ENCODE results near the gene TDRD10.

Gene TDRD10

GRCh38 chr1:154581766-154582165, 79.7 kb downstream of the TDRD10 start:
- TF ChIP-seq EZH2phosphoT487 (IDR thresholded peaks at IDR 0.05; ENCODE audit: low read depth): no peak
- TF ChIP-seq CTCF (IDR thresholded peaks at IDR 0.05; ENCODE audit: low read depth, low read length): no peak
- peaks cover 5% of the 10 kb centered on the region; the same call in 1 of the 2 replicates for H3K79me2 ChIP-seq (ENCODE audit: low read length)
- no peak overlapping the region for H3K4me2 ChIP-seq (ENCODE audit: low read length)
- peaks cover 15% of the 10 kb centered on the region; the same call in 1 of the 2 replicates for H4K20me1 ChIP-seq (ENCODE audit: insufficient read depth, low read length)
- H3K4me3 ChIP-seq (ENCODE audit: low read length): no peak overlapping the region
- H3K36me3 ChIP-seq (replicated peaks; ENCODE audit: low read depth, low read length): peaks cover 90% of the 10 kb centered on the region
- H2AFZ ChIP-seq (ENCODE audit: low read depth, low read length): no peak overlapping the region
- no peaks in the 10 kb centered on the region for H3K9me3 ChIP-seq (ENCODE audit: insufficient read depth, low read length)
- no peak overlapping the region for H3K9ac ChIP-seq (ENCODE audit: low read length)
- H3K4me1 ChIP-seq (ENCODE audit: low read length): peaks cover 34% of the 10 kb centered on the region
- H3K27me3 ChIP-seq (ENCODE audit: low read depth, low read length): no peaks in the 10 kb centered on the region
- no peak overlapping the region for H3K27ac ChIP-seq (ENCODE audit: low read length)

GRCh38 chr1:154582885-154583284, 80.9 kb downstream of the TDRD10 start:
- H3K27me3 ChIP-seq (ENCODE audit: low read depth, low read length): no peaks in the 10 kb centered on the region
- H3K4me3 ChIP-seq (ENCODE audit: low read length): no peak overlapping the region
- peaks cover 34% of the 10 kb centered on the region for H3K4me1 ChIP-seq (ENCODE audit: low read length)
- H3K27ac ChIP-seq (ENCODE audit: low read length): no peak overlapping the region
- H3K9ac ChIP-seq (ENCODE audit: low read length): no peak overlapping the region
- peaks cover 5% of the 10 kb centered on the region; the same call in 1 of the 2 replicates for H3K79me2 ChIP-seq (ENCODE audit: low read length)
- H4K20me1 ChIP-seq (ENCODE audit: insufficient read depth, low read length): peaks cover 15% of the 10 kb centered on the region; the same call in 1 of the 2 replicates
- H2AFZ ChIP-seq (ENCODE audit: low read depth, low read length): no peak overlapping the region
- TF ChIP-seq CTCF (IDR thresholded peaks at IDR 0.05; ENCODE audit: low read depth, low read length) (no peak), EZH2phosphoT487 (IDR thresholded peaks at IDR 0.05; ENCODE audit: low read depth) (no peak)
- no peaks in the 10 kb centered on the region for H3K9me3 ChIP-seq (ENCODE audit: insufficient read depth, low read length)
- H3K36me3 ChIP-seq (replicated peaks; ENCODE audit: low read depth, low read length): peaks cover 93% of the 10 kb centered on the region
- H3K4me2 ChIP-seq (ENCODE audit: low read length): no peak overlapping the region

GRCh38 chr1:154583773-154584172, 81.8 kb downstream of the TDRD10 start:
- H3K4me1 ChIP-seq (ENCODE audit: low read length): peaks cover 34% of the 10 kb centered on the region
- H3K4me3 ChIP-seq (ENCODE audit: low read length): no peak overlapping the region
- H3K9ac ChIP-seq (ENCODE audit: low read length): peak overlapping the region; percentile 21; the same call in 1 of the 2 replicates
- no peaks in the 10 kb centered on the region for H3K27me3 ChIP-seq (ENCODE audit: low read depth, low read length)
- TF ChIP-seq EZH2phosphoT487 (IDR thresholded peaks at IDR 0.05; ENCODE audit: low read depth) (no peak), CTCF (IDR thresholded peaks at IDR 0.05; ENCODE audit: low read depth, low read length) (no peak)
- peaks cover 15% of the 10 kb centered on the region; the same call in 1 of the 2 replicates for H4K20me1 ChIP-seq (ENCODE audit: insufficient read depth, low read length)
- H3K36me3 ChIP-seq (replicated peaks; ENCODE audit: low read depth, low read length): peaks cover 93% of the 10 kb centered on the region
- H3K27ac ChIP-seq (ENCODE audit: low read length): peak overlapping the region; percentile 84
- no peak overlapping the region for H2AFZ ChIP-seq (ENCODE audit: low read depth, low read length)
- H3K4me2 ChIP-seq (ENCODE audit: low read length): peak overlapping the region; percentile 72
- no peaks in the 10 kb centered on the region for H3K9me3 ChIP-seq (ENCODE audit: insufficient read depth, low read length)
- H3K79me2 ChIP-seq (ENCODE audit: low read length): peaks cover 5% of the 10 kb centered on the region; the same call in 1 of the 2 replicates

- Histone ChIP-seq H4K20me1 (ENCODE audit: insufficient read depth, low read length) (peaks cover 15% of the 10 kb centered on the region; the same call in 1 of the 2 replicates), H3K27me3 (ENCODE audit: low read depth, low read length) (no peaks in the 10 kb centered on the region), H3K36me3 (replicated peaks; ENCODE audit: low read depth, low read length) (peaks cover 93% of the 10 kb centered on the region), H3K9ac (ENCODE audit: low read length) (peak overlapping the region; percentile 35; the same call in 1 of the 2 replicates), H3K27ac (ENCODE audit: low read length) (peak overlapping the region; percentile 84), H3K4me3 (ENCODE audit: low read length) (peak overlapping the region; percentile 40), H3K4me1 (ENCODE audit: low read length) (peaks cover 34% of the 10 kb centered on the region), H3K9me3 (ENCODE audit: insufficient read depth, low read length) (no peaks in the 10 kb centered on the region), H2AFZ (ENCODE audit: low read depth, low read length) (no peak overlapping the region), H3K79me2 (ENCODE audit: low read length) (peaks cover 5% of the 10 kb centered on the region; the same call in 1 of the 2 replicates), H3K4me2 (ENCODE audit: low read length) (peak overlapping the region; percentile 72)
- peak; percentile 72 for TF ChIP-seq CTCF (IDR thresholded peaks at IDR 0.05; ENCODE audit: low read depth, low read length)
- TF ChIP-seq EZH2phosphoT487 (IDR thresholded peaks at IDR 0.05; ENCODE audit: low read depth): no peak
Observed at GRCh38 chr1:154584267-154584994, 82.4 kb downstream of the TDRD10 start.
